Peyer's patch (tissue), 4 donors: ENCODE data around the gene ASF1B.

ENCODE experiments used
- CTCF ChIP-seq, 6 experiments: fragments of 450-650 bp in 4 of 6; fragments of 200-600 bp in 2 of 6; sonication (generic) in 1 of 6; IDR thresholded peaks; one replicate each; pipeline ENCODE4 v1.5.1; 2017 to 2019; ENCODE audit warnings: antibody characterized with exemption in 6 of 6, mild to moderate bottlenecking in 3 of 6, moderate library complexity in 1 of 6
- POLR2A ChIP-seq, 2 donors: fragments of 450-650 bp; IDR thresholded peaks; one replicate each; pipeline ENCODE4 v1.5.1; 2017; ENCODE audit warnings: antibody characterized with exemption in 2 of 2, mild to moderate bottlenecking in 2 of 2, moderate library complexity in 2 of 2

- TF ChIP-seq POLR2A (IDR thresholded peaks at IDR 0.05) (no peak), CTCF (IDR thresholded peaks at IDR 0.05) (no peak)
Measured at GRCh38 chr19:14078411-14078810, 58.0 kb downstream of the ASF1B start.
